Measurements from ENCODE around the gene DNM1.

DNA sequence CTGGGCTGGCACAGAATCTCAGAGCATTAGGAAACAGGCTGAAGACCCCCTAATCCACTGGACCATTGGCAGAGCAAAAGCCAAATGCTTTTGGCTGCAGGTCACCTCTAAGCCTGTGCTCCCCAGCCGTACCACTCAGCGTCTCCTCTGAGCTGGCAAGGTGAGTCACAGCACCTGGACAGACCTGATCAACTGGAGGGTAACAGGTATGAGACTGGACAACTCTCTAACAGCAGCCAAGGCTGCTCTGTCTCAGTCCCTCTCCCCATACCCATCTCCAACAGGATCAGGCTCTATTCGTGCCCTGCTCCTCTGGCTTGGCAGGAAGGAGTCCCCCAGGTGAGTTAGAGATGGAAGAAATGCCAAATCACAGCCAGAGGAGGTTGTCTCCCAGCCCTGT lies 67.9 kb downstream of the DNM1 start:
- TF ChIP-seq POLR2A (IDR thresholded peaks at IDR 0.05), result no peak
- TF ChIP-seq, protein P1, sequence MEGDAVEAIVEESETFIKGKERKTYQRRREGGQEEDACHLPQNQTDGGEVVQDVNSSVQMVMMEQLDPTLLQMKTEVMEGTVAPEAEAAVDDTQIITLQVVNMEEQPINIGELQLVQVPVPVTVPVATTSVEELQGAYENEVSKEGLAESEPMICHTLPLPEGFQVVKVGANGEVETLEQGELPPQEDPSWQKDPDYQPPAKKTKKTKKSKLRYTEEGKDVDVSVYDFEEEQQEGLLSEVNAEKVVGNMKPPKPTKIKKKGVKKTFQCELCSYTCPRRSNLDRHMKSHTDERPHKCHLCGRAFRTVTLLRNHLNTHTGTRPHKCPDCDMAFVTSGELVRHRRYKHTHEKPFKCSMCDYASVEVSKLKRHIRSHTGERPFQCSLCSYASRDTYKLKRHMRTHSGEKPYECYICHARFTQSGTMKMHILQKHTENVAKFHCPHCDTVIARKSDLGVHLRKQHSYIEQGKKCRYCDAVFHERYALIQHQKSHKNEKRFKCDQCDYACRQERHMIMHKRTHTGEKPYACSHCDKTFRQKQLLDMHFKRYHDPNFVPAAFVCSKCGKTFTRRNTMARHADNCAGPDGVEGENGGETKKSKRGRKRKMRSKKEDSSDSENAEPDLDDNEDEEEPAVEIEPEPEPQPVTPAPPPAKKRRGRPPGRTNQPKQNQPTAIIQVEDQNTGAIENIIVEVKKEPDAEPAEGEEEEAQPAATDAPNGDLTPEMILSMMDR (IDR thresholded peaks at IDR 0.05), result no peak

Data from thyroid gland (tissue), 4 donors.